Ovary (tissue), 9 donors: ENCODE results near the gene CCR2. TPM values are rescaled to one million over a fixed set of nuclear protein-coding genes. Genes with fewer than 3 reads are reported as not detected.

ENCODE experiments used
- DNase-seq, 5 donors: peaks; one replicate each; pipeline ENCODE4 v3.0.0-alpha.2; 2019 to 2020
- H3K27ac ChIP-seq, 2 donors: fragments of 200-600 bp; one replicate each; pipeline versions ENCODE4 v1.5.1 to v1.8.0; 2019 to 2022
- H3K27me3 ChIP-seq: fragments of 200-600 bp; one replicate; pipeline ENCODE4 v1.8.0; 2022
- H3K36me3 ChIP-seq: fragments of 200-600 bp; sonication (generic); one replicate; pipeline ENCODE4 v1.5.1; 2019
- H3K4me1 ChIP-seq: one replicate; pipeline ENCODE4 v1.8.1; 2013; ENCODE audit warnings: mild to moderate bottlenecking, moderate library complexity; ENCODE audit not compliant: insufficient read depth
- H3K4me3 ChIP-seq: fragments of 200-600 bp; sonication (generic); one replicate; pipeline ENCODE4 v1.5.1; 2017
- H3K9me3 ChIP-seq, 2 donors: fragments of 200-600 bp in 1 of 2; sonication (generic) in 1 of 2; one replicate each; pipeline versions ENCODE4 v1.5.1 to v1.8.1; 2013 to 2019; ENCODE audit warnings: mild to moderate bottlenecking in 1 of 2, moderate library complexity in 1 of 2
- CTCF ChIP-seq, 3 donors: fragments of 450-650 bp in 2 of 3; fragments of 200-600 bp in 1 of 3; IDR thresholded peaks; one replicate each; pipeline versions ENCODE4 v1.5.1 to v1.8.0; 2016 to 2022; ENCODE audit warnings: antibody characterized with exemption in 3 of 3, mild to moderate bottlenecking in 1 of 3
- EP300 ChIP-seq: sonication (generic); formaldehyde crosslinking; IDR thresholded peaks from one replicate; pipeline ENCODE4 v1.6.1; 2017; ENCODE audit warnings: antibody characterized with exemption
- POLR2A ChIP-seq: fragments of 450-650 bp; IDR thresholded peaks from one replicate; pipeline ENCODE4 v1.6.1; 2017; ENCODE audit warnings: antibody characterized with exemption, mild to moderate bottlenecking, moderate library complexity
- WGBS, 3 donors: extraction: QIAGEN DNeasy Blood & Tissue Kit in 1 of 3; methylation state at CpG; one replicate each; pipeline versions ENCODE4 v1.1.5 to v1.1.7; 2013 to 2017; 5-methylcytosine and 5-hydroxymethylcytosine counted together
- intact Hi-C, 4 donors: fragments of 100-400 bp; cut with DNase I; formaldehyde crosslinking; loops; one replicate each; pipeline versions ENCODE4 v1.11.0 to v1.15.1; 2022 to 2023
- polyA plus RNA-seq, 2 donors: library from polyadenylated mRNA; stranded (reverse); fragments of 200-250 nt in 1 of 2; fragments of 350-450 nt in 1 of 2; fragmentation: Illumina TruSeq in 1 of 2; extraction: RNeasy Lipid Tissue Mini Kit (QIAGEN cat#74804) in 1 of 2; gene quantifications; one replicate each; pipeline ENCODE4 v1.2.3, GENCODE V29; 2013 to 2014
- total RNA-seq, 7 donors: library from RNA; depleted of rRNA in 2 of 7; stranded (reverse); fragments of >200 nt in 2 of 7; fragmentation: NEBNext Ultra II Directional in 3 of 7; extraction: Animal tissue kit (Norgen Biotek cat#: 25700) in 3 of 7; gene quantifications; one replicate each; pipeline versions ENCODE4 v1.1.0 to v1.2.4, GENCODE V29; 2016 to 2023
- donor health status: DM: no; HTN: no; CAD: no; lungs with moderate emphysema.
- donor health status: DM: no; HTN: no; CAD: no.
- donor health status: Bipolar disorder and iron deficiency.
- donor health status: DM: yes; HTN: yes; CAD: no.
- donor health status: DM: no; HTN: no; CAD: no.
- donor health status: DM: yes; HTN: yes; CAD: no.

Gene CCR2
- total and polyA plus RNA-seq, 9 donors, result 0.34 to 6.0 (median 0.43) TPM

DNA sequence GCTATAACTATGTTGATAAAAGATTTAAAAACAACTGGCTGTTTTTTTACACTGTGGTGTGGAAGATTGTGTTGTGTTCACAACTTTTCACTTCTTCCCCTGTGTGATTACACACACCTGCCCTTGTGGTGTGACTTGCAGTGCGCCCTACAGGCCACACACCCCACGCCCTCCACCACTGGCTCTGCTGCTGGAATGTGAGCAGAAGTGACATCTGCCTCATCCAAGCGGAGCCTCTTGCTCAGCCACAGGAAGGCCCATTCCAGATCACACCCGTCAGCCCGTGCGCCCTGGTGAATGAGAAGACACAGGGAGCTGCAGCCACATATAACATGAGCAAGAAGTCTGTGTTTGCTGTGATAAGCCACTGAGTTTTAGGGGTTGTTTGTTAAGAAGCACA lies 7.0 kb downstream of the CCR2 start:
- whole genome bisulfite sequencing, 3 donors, result 67 to 78% (median 75%) methylated on average over 6 of the region's 6 CpGs
- TF ChIP-seq CTCF (IDR thresholded peaks at IDR 0.05) (no peak), POLR2A (no peak), EP300 (no peak)
- Histone ChIP-seq H3K27ac (no peak overlapping the region), H3K4me3 (no peak overlapping the region), H3K27me3 (no peaks in the 10 kb centered on the region), H3K4me1 (no peaks in the 10 kb centered on the region), H3K36me3 (no peaks in the 10 kb centered on the region), H3K9me3 (no peaks in the 10 kb centered on the region)
- DNase-seq, result no peak
- intact Hi-C loops, result no loop called here

- DNase-seq, result no peak
- Histone ChIP-seq H3K36me3 (no peaks in the 10 kb centered on the region), H3K4me3 (no peak overlapping the region), H3K27ac (no peak overlapping the region), H3K9me3 (no peaks in the 10 kb centered on the region), H3K27me3 (no peaks in the 10 kb centered on the region), H3K4me1 (no peaks in the 10 kb centered on the region)
- WGBS, 3 donors, result 71 to 72% (median 72%) methylated on average over 8 of the region's 8 CpGs
- intact Hi-C loops, result no loop called here
- TF ChIP-seq CTCF (IDR thresholded peaks at IDR 0.05) (no peak), POLR2A (no peak), EP300 (no peak)
These were observed 7.7 kb downstream of the CCR2 start for GRCh38 chr3:46361408-46362283.

DNA sequence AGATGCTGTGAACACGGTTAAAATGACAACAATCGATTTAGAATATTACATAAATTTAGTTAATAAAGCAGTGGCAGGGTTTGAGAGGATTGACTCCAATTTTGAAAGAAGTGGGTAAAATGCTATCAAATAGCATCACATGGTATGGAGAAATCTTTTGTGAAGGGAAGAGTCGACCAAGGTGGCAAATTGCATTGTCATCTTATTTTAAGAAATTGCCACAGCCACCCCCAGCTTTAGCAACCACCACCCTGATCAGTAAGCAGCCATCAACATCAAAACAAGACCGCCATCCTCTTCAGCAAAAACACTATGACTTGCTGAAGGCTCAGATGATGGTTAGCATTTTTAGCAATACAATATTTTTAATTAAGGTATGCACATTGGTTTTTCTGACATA lies 11.1 kb downstream of the CCR2 start:
- TF ChIP-seq EP300 (no peak), CTCF (IDR thresholded peaks at IDR 0.05) (no peak), POLR2A (no peak)
- Histone ChIP-seq H3K4me1 (no peaks in the 10 kb centered on the region), H3K27me3 (no peaks in the 10 kb centered on the region), H3K36me3 (no peaks in the 10 kb centered on the region), H3K27ac (no peak overlapping the region), H3K9me3 (no peaks in the 10 kb centered on the region), H3K4me3 (no peak overlapping the region)
- intact Hi-C loops, result no loop called here
- no peak for DNase-seq
- 83 to 88% (median 87%) methylated on average over 4 of the region's 4 CpGs for WGBS, 3 donors

DNA sequence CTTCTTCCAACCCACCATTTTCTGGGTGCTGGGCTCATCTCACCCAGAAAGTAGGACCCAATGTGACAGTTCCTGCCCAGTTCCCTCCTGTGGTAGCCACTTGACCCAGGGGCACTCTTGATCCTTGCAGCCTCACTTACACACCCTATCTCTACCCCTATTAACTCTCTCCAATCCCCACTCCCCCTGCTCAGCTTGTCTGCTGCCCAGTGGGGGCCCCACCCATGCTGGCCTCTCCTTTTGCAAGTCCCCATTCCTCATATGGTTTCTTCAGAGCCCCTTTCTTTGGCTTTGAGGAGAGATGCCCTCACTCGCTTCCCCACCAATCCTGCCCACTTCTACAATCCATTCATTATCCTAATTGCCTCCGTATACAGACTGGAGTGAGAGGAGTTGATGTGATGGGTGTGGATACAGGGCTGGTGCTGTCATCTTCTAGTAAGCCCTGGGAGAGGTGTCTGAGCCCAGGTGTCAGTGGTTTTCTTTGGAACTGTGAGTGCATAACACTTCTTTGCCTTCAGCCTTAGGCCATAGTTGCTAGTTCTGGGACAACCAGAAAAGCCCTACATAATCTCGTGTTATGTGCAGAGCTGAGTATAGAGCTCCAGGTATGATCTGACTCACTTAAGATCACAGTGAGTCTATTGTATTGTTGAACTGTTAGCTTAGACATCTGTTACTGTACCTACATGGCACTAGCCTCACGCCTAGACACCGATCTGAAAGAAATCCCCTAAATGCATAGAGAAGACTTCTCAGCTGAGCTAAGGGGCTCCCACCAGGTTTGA lies 12.0 kb downstream of the CCR2 start:
- Histone ChIP-seq H3K36me3 (no peaks in the 10 kb centered on the region), H3K9me3 (no peaks in the 10 kb centered on the region), H3K27me3 (no peaks in the 10 kb centered on the region), H3K27ac (no peak overlapping the region), H3K4me1 (no peaks in the 10 kb centered on the region), H3K4me3 (no peak overlapping the region)
- DNase-seq, result no peak
- intact Hi-C loops, result no loop called here
- no peak for TF ChIP-seq CTCF (IDR thresholded peaks at IDR 0.05)
- TF ChIP-seq EP300, result no peak
- no peak for TF ChIP-seq POLR2A
- WGBS, 3 donors, result 88 to 94% (median 93%) methylated on average over 5 of the region's 5 CpGs
